Type B pancreatic cell (in vitro differentiated cells): Measurements from ENCODE around the gene ZNF467. TPM values are rescaled to one million over a fixed set of nuclear protein-coding genes. Genes with fewer than 3 reads are reported as not detected.

Source experiments
- DNase-seq: peaks from one replicate; pipeline ENCODE4 v3.0.0; 2021; ENCODE audit warnings: mixed read lengths; ENCODE audit not compliant: unreplicated experiment; ENCODE audit errors: extremely low spot score
- H3K27ac Mint-ChIP-seq: 2 replicates; pipeline ENCODE4 v1.8.0; 2021; ENCODE audit warnings: mild to moderate bottlenecking, mixed read lengths
- H3K27me3 Mint-ChIP-seq: 2 replicates; pipeline ENCODE4 v1.8.0; 2021; ENCODE audit warnings: mixed read lengths
- H3K36me3 Mint-ChIP-seq: 2 replicates; pipeline ENCODE4 v1.8.0; 2021; ENCODE audit warnings: mixed read lengths
- H3K4me1 Mint-ChIP-seq: one replicate; pipeline ENCODE4 v1.8.0; 2021; ENCODE audit warnings: mixed read lengths; ENCODE audit not compliant: unreplicated experiment
- H3K4me3 Mint-ChIP-seq: 2 replicates; pipeline ENCODE4 v1.8.0; 2021; ENCODE audit warnings: mild to moderate bottlenecking, mixed read lengths
- H3K9me3 Mint-ChIP-seq: 2 replicates; pipeline ENCODE4 v1.8.0; 2021; ENCODE audit warnings: mixed read lengths
- CTCF ChIP-seq: fragments of 200-600 bp; sonication (generic); conservative IDR thresholded peaks from 2 replicates; pipeline ENCODE4 v1.5.0; 2021; ENCODE audit warnings: antibody characterized with exemption, mild to moderate bottlenecking
- total RNA-seq: library from RNA; stranded (reverse); gene quantifications from 2 replicates; pipeline ENCODE4 v1.2.1, GENCODE V29; 2021; ENCODE audit warnings: low replicate concordance

Gene ZNF467
- total RNA-seq, 1 donor from 2014 or later = 17.6 TPM

GRCh38 chr7:149806726-149807125, 33.3 kb upstream of the ZNF467 start:
- DNase-seq = no peak
- H3K4me1 Mint-ChIP-seq = no peaks in the 10 kb centered on the region
- H3K36me3 Mint-ChIP-seq = no peaks in the 10 kb centered on the region
- no peak overlapping the region for H3K27ac Mint-ChIP-seq
- H3K9me3 Mint-ChIP-seq = no peaks in the 10 kb centered on the region
- no peak overlapping the region for H3K4me3 Mint-ChIP-seq
- peaks cover 4% of the 10 kb centered on the region for H3K27me3 Mint-ChIP-seq
- no peak for TF ChIP-seq CTCF

- no peak overlapping the region for H3K27ac Mint-ChIP-seq
- H3K4me1 Mint-ChIP-seq = no peaks in the 10 kb centered on the region
- DNase-seq = no peak
- no peak for TF ChIP-seq CTCF
- H3K27me3 Mint-ChIP-seq = no peaks in the 10 kb centered on the region
- H3K36me3 Mint-ChIP-seq = no peaks in the 10 kb centered on the region
- no peaks in the 10 kb centered on the region for H3K9me3 Mint-ChIP-seq
- no peak overlapping the region for H3K4me3 Mint-ChIP-seq
Observed at GRCh38 chr7:149804106-149804505, 30.7 kb upstream of the ZNF467 start.

- Mint-ChIP-seq H3K27ac (no peak overlapping the region), H3K4me1 (no peaks in the 10 kb centered on the region), H3K27me3 (no peaks in the 10 kb centered on the region), H3K36me3 (no peaks in the 10 kb centered on the region), H3K4me3 (no peak overlapping the region), H3K9me3 (no peaks in the 10 kb centered on the region)
- DNase-seq = no peak
- no peak for TF ChIP-seq CTCF
Observed at GRCh38 chr7:149803551-149804074, 30.2 kb upstream of the ZNF467 start.

GRCh38 chr7:149802966-149803365, 29.6 kb upstream of the ZNF467 start:
- Mint-ChIP-seq H3K36me3 (no peaks in the 10 kb centered on the region), H3K4me3 (no peak overlapping the region), H3K27ac (no peak overlapping the region), H3K9me3 (no peaks in the 10 kb centered on the region), H3K4me1 (no peaks in the 10 kb centered on the region), H3K27me3 (no peaks in the 10 kb centered on the region)
- no peak for TF ChIP-seq CTCF
- DNase-seq = no peak

GRCh38 chr7:149801816-149802215, 28.4 kb upstream of the ZNF467 start:
- H3K4me3 Mint-ChIP-seq = no peak overlapping the region
- no peak for TF ChIP-seq CTCF
- H3K9me3 Mint-ChIP-seq = no peaks in the 10 kb centered on the region
- no peaks in the 10 kb centered on the region for H3K4me1 Mint-ChIP-seq
- DNase-seq = no peak
- no peaks in the 10 kb centered on the region for H3K27me3 Mint-ChIP-seq
- no peaks in the 10 kb centered on the region for H3K36me3 Mint-ChIP-seq
- no peak overlapping the region for H3K27ac Mint-ChIP-seq
